GM12878 (cell line): ENCODE measurements around the gene MRPL49. TPM values are rescaled to one million over a fixed set of nuclear protein-coding genes. Genes with fewer than 3 reads are reported as not detected.

Experiments
- GABPA ChIP-seq: IDR thresholded peaks from 2 replicates; pipeline ENCODE4 v1.6.1; 2014; ENCODE audit warnings: antibody characterized with exemption, low read depth, mild to moderate bottlenecking, inconsistent platforms
- HDAC2 ChIP-seq: fragments of 200-600 bp; sonication (generic); IDR thresholded peaks from 2 replicates; pipeline ENCODE4 v1.6.1; 2017
- IRF4 ChIP-seq: IDR thresholded peaks from 2 replicates; pipeline ENCODE4 v1.6.1; 2011; ENCODE audit warnings: low read depth, low read length
- NFIC ChIP-seq: IDR thresholded peaks from 2 replicates; pipeline ENCODE4 v1.6.1; 2012; ENCODE audit warnings: low read depth, mild to moderate bottlenecking, inconsistent platforms, low read length, moderate library complexity
- NRF1 ChIP-seq: conservative IDR thresholded peaks from 2 replicates; pipeline ENCODE4 v1.6.1; 2011; ENCODE audit warnings: mild to moderate bottlenecking, low read depth, low read length, improper control_type of control experiment
- POLR2AphosphoS2 ChIP-seq: IDR thresholded peaks from 2 replicates; pipeline ENCODE4 v1.6.1; 2011; ENCODE audit warnings: low read depth, mild to moderate bottlenecking, low read length, improper control_type of control experiment, moderate library complexity
- SMAD1 ChIP-seq: fragments of 450-650 bp; IDR thresholded peaks from 2 replicates; pipeline ENCODE4 v1.6.1; 2018; ENCODE audit warnings: mild to moderate bottlenecking, low read depth; ENCODE audit not compliant: partially characterized antibody
- SPI1 ChIP-seq: IDR thresholded peaks from 2 replicates; pipeline ENCODE4 v1.6.1; 2011; ENCODE audit warnings: low read depth, mild to moderate bottlenecking, low read length, moderate library complexity, borderline replicate concordance; ENCODE audit not compliant: insufficient read depth
- STAT1 ChIP-seq: fragments of 450-650 bp; conservative IDR thresholded peaks from 2 replicates; pipeline ENCODE4 v1.6.1; 2014; ENCODE audit warnings: antibody characterized with exemption, mild to moderate bottlenecking
- STAT3 ChIP-seq: IDR thresholded peaks from 2 replicates; pipeline ENCODE4 v1.6.1; 2011; ENCODE audit warnings: low read depth, low read length, improper control_type of control experiment
- SUZ12 ChIP-seq: fragments of 200-600 bp; sonication (generic); IDR thresholded peaks from one replicate; pipeline ENCODE4 v1.6.1; 2018; ENCODE audit warnings: antibody characterized with exemption, mild to moderate bottlenecking; ENCODE audit not compliant: unreplicated experiment
- TBL1XR1 ChIP-seq: IDR thresholded peaks from 2 replicates; pipeline ENCODE4 v1.6.1; 2012; ENCODE audit warnings: low read depth, low read length, improper control_type of control experiment
- ZBED1 ChIP-seq: IDR thresholded peaks from 2 replicates; pipeline ENCODE4 v1.6.1; 2016; ENCODE audit warnings: borderline replicate concordance
- ZSCAN29 ChIP-seq: fragments of 450-650 bp; IDR thresholded peaks from 2 replicates; pipeline ENCODE4 v1.6.1; 2017; ENCODE audit warnings: mild to moderate bottlenecking, moderate library complexity
- polyA plus RNA-seq, 11 experiments: library from polyadenylated mRNA; depleted of rRNA in 4 of 11; unstranded in 6 of 11; stranded (reverse) in 5 of 11; fragments of >200 nt; fragmentation: Nextera tagmentation in 4 of 11; fragmentation: Illumina TruSeq in 1 of 11; extraction: Ambion mirVana in 4 of 11; extraction: Trizol in 1 of 11; gene quantifications; 1 replicate in 1 of 11; 2 replicates in 10 of 11; pipeline versions ENCODE4 v1.2.1 to v1.2.3, GENCODE V29; 2011 to 2016; ENCODE audit warnings: inconsistent platforms in 2 of 11, missing spikeins in 2 of 11, low read depth in 1 of 11
- total RNA-seq, 4 experiments: library from RNA; depleted of rRNA in 3 of 4; stranded (reverse); fragments of >200 nt in 3 of 4; fragmentation: Illumina TruSeq in 1 of 4; extraction: Trizol in 1 of 4; gene quantifications; 2 replicates each; pipeline versions ENCODE4 v1.2.1 to v1.2.3, GENCODE V29; 2013 to 2021
- TF ChIP-seq, protein P1 (sequence below): IDR thresholded peaks from 2 replicates; pipeline ENCODE4 v1.6.1; 2012; ENCODE audit warnings: mild to moderate bottlenecking, low read depth, low read length
- TF ChIP-seq, protein P2 (sequence below): fragments of 450-650 bp; formaldehyde crosslinking; IDR thresholded peaks from 2 replicates; pipeline ENCODE4 v1.4.0; 2020; ENCODE audit warnings: mild to moderate bottlenecking, moderate library complexity
- TF ChIP-seq, protein P3 (sequence below): IDR thresholded peaks from 2 replicates; pipeline ENCODE4 v1.6.1; 2011; ENCODE audit warnings: borderline replicate concordance, low read depth, mild to moderate bottlenecking, moderate library complexity, low read length; ENCODE audit not compliant: insufficient read depth, poor library complexity, severe bottlenecking
- TF ChIP-seq, protein P4 (sequence below): fragments of 450-650 bp; formaldehyde crosslinking; IDR thresholded peaks from 2 replicates; pipeline ENCODE4 v1.4.0; 2022; ENCODE audit warnings: mild to moderate bottlenecking, moderate library complexity

The MRPL49 gene
- total and polyA plus RNA-seq, 10 of the 15 experiments (the other 5 are each of a cell fraction or from before 2014, with no cell fraction given) = 42.0 to 116 (median 71.7) TPM

DNA sequence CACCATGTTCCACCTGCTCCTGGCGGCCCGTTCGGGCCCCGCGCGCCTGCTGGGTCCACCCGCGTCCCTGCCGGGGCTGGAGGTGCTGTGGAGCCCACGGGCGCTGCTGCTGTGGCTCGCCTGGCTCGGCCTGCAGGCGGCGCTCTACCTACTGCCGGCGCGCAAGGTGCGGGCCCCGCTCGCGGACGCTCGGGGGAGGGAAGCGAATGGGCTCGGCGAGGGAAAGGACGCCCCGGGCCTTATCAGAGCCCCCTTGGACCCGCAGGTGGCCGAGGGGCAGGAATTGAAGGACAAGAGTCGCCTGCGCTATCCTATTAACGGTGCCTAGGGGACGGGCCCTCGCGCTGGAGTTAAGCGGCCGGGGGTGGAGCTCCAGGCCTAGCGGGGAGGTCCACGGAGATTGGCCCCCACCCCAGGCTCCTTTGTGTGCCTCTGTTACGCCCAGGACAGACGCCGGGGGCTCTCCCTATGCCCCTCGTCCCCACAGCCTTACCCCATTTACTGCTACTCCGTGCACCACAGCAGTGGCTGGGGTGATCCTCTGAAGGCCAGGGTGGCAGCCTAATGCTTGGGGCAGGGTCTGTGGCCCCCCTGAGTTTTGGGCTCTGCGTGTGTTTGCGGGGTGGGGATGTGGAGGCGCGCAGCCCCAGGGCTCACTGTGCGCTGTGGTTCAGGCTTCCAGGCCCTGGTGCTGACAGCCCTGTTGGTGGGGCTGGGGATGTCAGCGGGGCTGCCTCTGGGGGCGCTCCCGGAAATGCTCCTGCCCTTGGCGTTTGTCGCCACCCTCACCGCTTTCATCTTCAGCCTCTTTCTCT, 9.4 kb upstream of the MRPL49 start (continued):
- TF ChIP-seq, protein P1, sequence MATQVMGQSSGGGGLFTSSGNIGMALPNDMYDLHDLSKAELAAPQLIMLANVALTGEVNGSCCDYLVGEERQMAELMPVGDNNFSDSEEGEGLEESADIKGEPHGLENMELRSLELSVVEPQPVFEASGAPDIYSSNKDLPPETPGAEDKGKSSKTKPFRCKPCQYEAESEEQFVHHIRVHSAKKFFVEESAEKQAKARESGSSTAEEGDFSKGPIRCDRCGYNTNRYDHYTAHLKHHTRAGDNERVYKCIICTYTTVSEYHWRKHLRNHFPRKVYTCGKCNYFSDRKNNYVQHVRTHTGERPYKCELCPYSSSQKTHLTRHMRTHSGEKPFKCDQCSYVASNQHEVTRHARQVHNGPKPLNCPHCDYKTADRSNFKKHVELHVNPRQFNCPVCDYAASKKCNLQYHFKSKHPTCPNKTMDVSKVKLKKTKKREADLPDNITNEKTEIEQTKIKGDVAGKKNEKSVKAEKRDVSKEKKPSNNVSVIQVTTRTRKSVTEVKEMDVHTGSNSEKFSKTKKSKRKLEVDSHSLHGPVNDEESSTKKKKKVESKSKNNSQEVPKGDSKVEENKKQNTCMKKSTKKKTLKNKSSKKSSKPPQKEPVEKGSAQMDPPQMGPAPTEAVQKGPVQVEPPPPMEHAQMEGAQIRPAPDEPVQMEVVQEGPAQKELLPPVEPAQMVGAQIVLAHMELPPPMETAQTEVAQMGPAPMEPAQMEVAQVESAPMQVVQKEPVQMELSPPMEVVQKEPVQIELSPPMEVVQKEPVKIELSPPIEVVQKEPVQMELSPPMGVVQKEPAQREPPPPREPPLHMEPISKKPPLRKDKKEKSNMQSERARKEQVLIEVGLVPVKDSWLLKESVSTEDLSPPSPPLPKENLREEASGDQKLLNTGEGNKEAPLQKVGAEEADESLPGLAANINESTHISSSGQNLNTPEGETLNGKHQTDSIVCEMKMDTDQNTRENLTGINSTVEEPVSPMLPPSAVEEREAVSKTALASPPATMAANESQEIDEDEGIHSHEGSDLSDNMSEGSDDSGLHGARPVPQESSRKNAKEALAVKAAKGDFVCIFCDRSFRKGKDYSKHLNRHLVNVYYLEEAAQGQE = no peak
- TF ChIP-seq SUZ12 (no peak), POLR2AphosphoS2 (no peak), STAT1 (no peak), TBL1XR1 (no peak), ZSCAN29 (no peak; the same call in 1 of the 2 replicates), GABPA (no peak), SPI1 (no peak), SMAD1 (no peak), STAT3 (no peak), ZBED1 (no peak), NFIC (no peak), NRF1 (no peak), IRF4 (no peak), HDAC2 (no peak)
- TF ChIP-seq, protein P2, sequence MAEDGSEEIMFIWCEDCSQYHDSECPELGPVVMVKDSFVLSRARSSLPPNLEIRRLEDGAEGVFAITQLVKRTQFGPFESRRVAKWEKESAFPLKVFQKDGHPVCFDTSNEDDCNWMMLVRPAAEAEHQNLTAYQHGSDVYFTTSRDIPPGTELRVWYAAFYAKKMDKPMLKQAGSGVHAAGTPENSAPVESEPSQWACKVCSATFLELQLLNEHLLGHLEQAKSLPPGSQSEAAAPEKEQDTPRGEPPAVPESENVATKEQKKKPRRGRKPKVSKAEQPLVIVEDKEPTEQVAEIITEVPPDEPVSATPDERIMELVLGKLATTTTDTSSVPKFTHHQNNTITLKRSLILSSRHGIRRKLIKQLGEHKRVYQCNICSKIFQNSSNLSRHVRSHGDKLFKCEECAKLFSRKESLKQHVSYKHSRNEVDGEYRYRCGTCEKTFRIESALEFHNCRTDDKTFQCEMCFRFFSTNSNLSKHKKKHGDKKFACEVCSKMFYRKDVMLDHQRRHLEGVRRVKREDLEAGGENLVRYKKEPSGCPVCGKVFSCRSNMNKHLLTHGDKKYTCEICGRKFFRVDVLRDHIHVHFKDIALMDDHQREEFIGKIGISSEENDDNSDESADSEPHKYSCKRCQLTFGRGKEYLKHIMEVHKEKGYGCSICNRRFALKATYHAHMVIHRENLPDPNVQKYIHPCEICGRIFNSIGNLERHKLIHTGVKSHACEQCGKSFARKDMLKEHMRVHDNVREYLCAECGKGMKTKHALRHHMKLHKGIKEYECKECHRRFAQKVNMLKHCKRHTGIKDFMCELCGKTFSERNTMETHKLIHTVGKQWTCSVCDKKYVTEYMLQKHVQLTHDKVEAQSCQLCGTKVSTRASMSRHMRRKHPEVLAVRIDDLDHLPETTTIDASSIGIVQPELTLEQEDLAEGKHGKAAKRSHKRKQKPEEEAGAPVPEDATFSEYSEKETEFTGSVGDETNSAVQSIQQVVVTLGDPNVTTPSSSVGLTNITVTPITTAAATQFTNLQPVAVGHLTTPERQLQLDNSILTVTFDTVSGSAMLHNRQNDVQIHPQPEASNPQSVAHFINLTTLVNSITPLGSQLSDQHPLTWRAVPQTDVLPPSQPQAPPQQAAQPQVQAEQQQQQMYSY (CRISPR knock-in tag) = no peak
- TF ChIP-seq, protein P3, sequence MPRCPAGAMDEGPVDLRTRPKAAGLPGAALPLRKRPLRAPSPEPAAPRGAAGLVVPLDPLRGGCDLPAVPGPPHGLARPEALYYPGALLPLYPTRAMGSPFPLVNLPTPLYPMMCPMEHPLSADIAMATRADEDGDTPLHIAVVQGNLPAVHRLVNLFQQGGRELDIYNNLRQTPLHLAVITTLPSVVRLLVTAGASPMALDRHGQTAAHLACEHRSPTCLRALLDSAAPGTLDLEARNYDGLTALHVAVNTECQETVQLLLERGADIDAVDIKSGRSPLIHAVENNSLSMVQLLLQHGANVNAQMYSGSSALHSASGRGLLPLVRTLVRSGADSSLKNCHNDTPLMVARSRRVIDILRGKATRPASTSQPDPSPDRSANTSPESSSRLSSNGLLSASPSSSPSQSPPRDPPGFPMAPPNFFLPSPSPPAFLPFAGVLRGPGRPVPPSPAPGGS = peak; percentile 64
- TF ChIP-seq, protein P4, sequence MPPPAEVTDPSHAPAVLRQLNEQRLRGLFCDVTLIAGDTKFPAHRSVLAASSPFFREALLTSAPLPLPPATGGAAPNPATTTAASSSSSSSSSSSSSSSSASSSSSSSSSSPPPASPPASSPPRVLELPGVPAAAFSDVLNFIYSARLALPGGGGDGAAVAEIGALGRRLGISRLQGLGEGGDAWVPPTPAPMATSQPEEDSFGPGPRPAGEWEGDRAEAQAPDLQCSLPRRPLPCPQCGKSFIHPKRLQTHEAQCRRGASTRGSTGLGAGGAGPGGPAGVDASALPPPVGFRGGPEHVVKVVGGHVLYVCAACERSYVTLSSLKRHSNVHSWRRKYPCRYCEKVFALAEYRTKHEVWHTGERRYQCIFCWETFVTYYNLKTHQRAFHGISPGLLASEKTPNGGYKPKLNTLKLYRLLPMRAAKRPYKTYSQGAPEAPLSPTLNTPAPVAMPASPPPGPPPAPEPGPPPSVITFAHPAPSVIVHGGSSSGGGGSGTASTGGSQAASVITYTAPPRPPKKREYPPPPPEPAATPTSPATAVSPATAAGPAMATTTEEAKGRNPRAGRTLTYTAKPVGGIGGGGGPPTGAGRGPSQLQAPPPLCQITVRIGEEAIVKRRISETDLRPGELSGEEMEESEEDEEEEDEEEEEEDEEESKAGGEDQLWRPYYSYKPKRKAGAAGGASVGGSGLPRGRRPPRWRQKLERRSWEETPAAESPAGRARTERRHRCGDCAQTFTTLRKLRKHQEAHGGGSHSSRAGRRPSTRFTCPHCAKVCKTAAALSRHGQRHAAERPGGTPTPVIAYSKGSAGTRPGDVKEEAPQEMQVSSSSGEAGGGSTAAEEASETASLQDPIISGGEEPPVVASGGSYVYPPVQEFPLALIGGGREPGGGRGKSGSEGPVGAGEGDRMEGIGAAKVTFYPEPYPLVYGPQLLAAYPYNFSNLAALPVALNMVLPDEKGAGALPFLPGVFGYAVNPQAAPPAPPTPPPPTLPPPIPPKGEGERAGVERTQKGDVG (CRISPR knock-in tag) = no peak
